Activated CD8-positive, alpha-beta memory T cell treated with anti-CD3 and anti-CD28 coated beads, Interleukin-2, amount 50 U/mL, for 1 hour (primary cell): ENCODE results near the gene COL25A1.

Experiments
- DNase-seq: peaks from one replicate; pipeline ENCODE4 v3.0.0-alpha.2; 2020; ENCODE audit errors: extremely low read depth

The COL25A1 gene

GRCh38 chr4:108867476-108867875, 435.0 kb downstream of the COL25A1 start:
- DNase-seq, result no peak

DNA sequence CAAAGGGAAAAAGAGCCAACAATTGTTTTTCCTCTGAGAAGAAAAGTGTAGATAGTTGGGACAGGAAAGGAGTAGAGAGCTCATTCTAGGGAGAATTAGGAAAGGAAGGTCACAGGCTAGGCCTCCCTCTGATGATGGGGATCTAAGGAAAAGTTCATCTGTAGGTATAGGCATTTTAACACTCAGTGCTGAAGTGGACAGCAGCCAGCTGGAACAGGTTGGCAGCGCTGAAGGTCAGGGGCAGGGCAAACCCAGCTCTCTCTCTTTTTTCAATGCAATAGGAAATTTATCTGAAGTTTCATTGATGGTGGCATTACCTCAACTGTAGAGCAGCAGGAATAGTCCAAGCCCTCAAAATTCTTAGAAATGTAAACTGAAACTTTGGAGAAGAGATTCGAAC, 441.1 kb downstream of the COL25A1 start:
- no peak for DNase-seq

- DNase-seq, result no peak
Measured at GRCh38 chr4:108854786-108855185, 447.7 kb downstream of the COL25A1 start.

GRCh38 chr4:108852691-108853090, 449.8 kb downstream of the COL25A1 start:
- no peak for DNase-seq

- no peak for DNase-seq
Measured at GRCh38 chr4:108851366-108851765, 451.1 kb downstream of the COL25A1 start.

GRCh38 chr4:108850219-108850649, 452.2 kb downstream of the COL25A1 start:
- DNase-seq, result no peak

GRCh38 chr4:108849611-108850168, 452.8 kb downstream of the COL25A1 start:
- no peak for DNase-seq

DNA sequence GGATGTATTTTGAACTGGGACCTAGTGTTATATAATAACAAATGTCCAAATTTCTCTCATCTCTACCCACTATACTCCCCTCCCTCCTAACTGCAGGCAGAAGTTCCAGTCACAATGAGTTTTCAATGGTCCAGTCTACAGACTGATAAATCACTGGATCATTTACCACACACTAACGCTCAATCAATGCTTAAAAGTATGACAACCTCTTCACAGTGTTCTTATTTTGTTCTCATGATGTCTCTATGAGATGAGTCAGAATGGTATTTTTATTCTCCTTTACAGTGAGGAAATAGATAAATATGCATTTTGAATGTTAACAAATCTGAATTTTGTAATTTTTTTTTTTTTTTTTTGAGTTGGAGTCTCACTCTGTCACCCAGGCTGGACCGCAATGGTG, 455.9 kb downstream of the COL25A1 start:
- DNase-seq, result no peak

- DNase-seq, result no peak
Measured at GRCh38 chr4:108840426-108840975, 462.0 kb downstream of the COL25A1 start.

DNA sequence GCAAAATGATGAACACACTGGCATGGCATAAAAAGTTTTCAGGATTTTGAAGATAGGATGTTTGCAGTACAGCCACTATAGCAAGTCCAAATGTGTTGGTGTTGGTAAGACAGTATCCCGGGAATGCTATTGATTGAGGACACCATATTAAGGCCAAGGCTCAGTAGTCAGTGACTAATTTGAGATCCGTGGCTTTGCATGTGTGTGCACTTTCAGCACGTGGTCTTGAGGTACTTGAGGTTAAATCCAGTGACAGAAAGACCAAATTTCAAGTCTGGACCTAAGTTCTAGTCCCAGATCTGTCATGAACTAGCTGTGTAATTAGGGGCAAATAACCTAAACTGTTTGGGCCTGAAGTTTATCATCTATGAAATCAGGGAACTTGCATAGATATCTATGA, 463.1 kb downstream of the COL25A1 start:
- DNase-seq, result no peak

DNA sequence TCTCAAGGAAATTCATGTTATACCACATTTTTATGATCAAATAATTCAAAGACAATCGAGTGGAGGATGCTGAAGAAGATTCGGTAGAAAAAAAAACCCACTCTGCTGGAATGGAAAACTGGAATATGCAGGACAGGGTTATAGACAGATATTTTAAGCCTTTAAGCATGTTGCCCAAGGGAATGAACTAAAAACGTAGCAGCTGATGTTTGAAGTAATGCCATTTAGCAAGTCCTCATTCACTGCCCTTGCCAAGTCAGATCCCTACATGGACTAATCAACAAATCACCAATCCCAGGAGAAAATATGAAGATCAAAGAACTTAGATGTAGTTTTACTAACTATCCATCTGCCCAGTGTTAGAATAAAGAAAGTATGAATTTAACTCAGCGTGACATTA, 464.0 kb downstream of the COL25A1 start:
- DNase-seq, result no peak

DNA sequence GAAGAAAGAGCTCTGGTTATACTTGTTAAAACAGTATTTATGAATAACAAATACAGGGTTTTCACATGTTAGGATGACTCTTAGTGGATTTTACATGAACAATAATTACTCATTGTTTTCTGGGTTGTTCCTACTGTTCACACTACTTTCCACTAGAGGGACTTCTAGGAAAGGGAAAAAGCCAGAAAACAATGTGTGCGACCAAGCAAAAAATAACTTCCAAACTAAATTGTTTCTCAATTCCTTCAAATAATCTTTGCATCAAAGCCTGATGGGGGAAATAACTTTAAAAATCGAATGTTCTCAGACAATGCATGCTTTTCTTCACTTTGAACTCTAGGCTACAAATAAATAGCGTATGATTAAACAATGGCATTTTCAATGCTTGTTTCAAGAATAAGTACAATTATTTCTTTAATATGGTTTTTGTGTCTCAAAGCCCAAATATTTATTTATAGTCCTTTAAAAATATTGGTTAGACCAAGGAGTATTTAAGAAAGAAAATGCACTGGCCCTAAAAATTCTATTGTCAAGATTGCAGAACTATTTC, 467.5 kb downstream of the COL25A1 start:
- no peak for DNase-seq

- no peak for DNase-seq
Measured at GRCh38 chr4:108834166-108834834, 468.2 kb downstream of the COL25A1 start.

DNA sequence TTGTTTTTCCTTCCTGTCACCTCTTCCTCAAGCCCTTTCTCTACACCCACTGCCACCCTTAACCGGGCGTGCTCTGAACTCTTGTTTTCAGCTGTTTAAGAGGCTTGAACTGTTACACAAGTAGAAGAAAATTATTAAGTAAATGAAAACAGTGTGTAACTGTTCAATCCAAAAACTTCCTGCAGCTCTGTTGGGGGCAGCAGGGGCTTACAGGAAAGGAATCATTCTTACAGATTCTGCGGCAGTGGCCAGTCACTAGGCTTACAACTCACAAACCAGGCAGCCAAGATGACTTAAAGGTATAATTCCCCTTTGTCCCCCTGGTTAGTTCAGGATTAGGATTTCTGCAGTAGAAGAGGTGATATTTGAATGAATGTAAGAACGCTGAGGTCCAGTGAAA, 469.4 kb downstream of the COL25A1 start:
- no peak for DNase-seq

GRCh38 chr4:108831886-108832285, 470.6 kb downstream of the COL25A1 start:
- DNase-seq, result no peak

DNA sequence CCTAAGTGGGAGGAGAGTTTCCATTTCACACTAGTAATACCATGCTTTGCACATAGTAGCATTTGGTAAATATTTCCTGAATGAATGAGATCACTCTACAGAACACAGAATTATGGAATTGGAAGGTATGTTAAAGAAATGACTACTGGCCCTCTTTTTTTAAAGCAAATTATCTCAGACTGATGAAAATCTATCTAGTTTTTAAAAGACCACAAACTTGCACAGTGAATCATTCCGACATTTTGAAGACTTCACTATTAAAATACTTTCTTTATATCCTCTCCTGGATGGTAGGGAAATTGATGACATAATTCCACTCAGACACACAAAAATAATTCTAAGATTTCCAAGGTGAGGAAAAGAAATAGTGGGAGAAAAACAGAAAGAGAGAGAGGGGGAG, 471.2 kb downstream of the COL25A1 start:
- no peak for DNase-seq

GRCh38 chr4:108830509-108831244, 471.8 kb downstream of the COL25A1 start:
- no peak for DNase-seq

GRCh38 chr4:108829966-108830492, 472.4 kb downstream of the COL25A1 start:
- DNase-seq, result no peak

- no peak for DNase-seq
Measured at GRCh38 chr4:108828620-108829019, 473.8 kb downstream of the COL25A1 start.

- no peak for DNase-seq
Measured at GRCh38 chr4:108825737-108826136, 476.7 kb downstream of the COL25A1 start.

DNA sequence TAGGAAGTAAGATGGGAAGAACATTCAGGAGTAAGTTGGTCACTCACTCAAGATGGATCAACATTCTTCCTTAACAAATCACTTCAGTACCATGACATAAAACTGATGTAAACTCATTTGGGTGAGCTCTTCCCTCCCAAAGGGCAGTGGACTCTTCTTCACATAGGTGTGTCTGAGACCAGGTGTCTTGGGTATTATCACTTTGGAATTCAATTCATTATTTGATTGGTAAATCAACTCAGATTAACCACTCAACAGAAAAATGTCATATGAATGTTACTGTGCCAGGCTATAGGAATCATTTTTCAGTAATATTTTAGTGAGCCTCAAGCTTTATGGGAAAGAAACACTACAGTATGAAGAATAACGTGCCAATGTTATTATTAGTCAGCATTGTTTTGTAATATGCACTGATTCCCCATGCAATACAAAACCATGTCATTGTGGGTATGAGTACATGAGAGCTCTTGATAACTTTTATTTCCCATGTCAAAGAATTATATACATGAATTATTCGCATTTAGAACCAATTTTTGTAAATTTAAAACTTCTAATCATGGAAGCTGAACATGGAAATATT, 481.0 kb downstream of the COL25A1 start:
- no peak for DNase-seq
